WTC11 (cell line): ENCODE data around the gene GSTA1. TPM values are rescaled to one million over a fixed set of nuclear protein-coding genes. Genes with fewer than 3 reads are reported as not detected.
"Not testable (repeated sequence)": the region's sequence is repeated elsewhere in the genome, so short reads cannot be mapped to it uniquely, and the experiment has no call there.

ENCODE experiments used
- ATAC-seq: fragments of 200-7000 bp; cut with Tn5 transposase; 2 replicates; pipeline ENCODE4 v1.10.0; 2021; ENCODE audit warnings: mild to moderate bottlenecking, moderate library complexity
- CTCF ChIA-PET: fragments of 300-600 bp; sonication (Branson Sonifier 250); formaldehyde crosslinking; loops from one replicate; lab custom pipeline; 2021; ENCODE audit warnings: antibody characterized with exemption; lab: Charles Lee
- POLR2A ChIA-PET: fragments of 350-600 bp; sonication (Branson Sonifier 250); formaldehyde crosslinking; loops from one replicate; lab custom pipeline; 2021; ENCODE audit warnings: antibody characterized with exemption; lab: Charles Lee
- DNase-seq: peaks from one replicate; pipeline ENCODE4 v3.0.0; 2021; ENCODE audit warnings: low spot score
- H3K27ac Mint-ChIP-seq: 2 replicates; pipeline ENCODE4 v1.8.0; 2021; ENCODE audit warnings: mixed read lengths
- H3K27me3 Mint-ChIP-seq: 2 replicates; pipeline ENCODE4 v1.8.0; 2021; ENCODE audit warnings: low read depth, mild to moderate bottlenecking, moderate library complexity, mixed read lengths
- H3K36me3 Mint-ChIP-seq: 2 replicates; pipeline ENCODE4 v1.8.0; 2021; ENCODE audit warnings: mixed read lengths
- H3K4me1 Mint-ChIP-seq: 2 replicates; pipeline ENCODE4 v1.8.0; 2022; ENCODE audit warnings: mixed read lengths
- H3K4me3 Mint-ChIP-seq: 2 replicates; pipeline ENCODE4 v1.8.0; 2021; ENCODE audit warnings: mild to moderate bottlenecking, moderate library complexity, mixed read lengths
- H3K9me3 Mint-ChIP-seq: 2 replicates; pipeline ENCODE4 v1.8.0; 2021; ENCODE audit warnings: mixed read lengths
- JAZF1 ChIP-seq: fragments of 250-450 bp; sonication (Bioruptor Pico); IDR thresholded peaks from 2 replicates; pipeline ENCODE4 v1.9.0; 2021; ENCODE audit warnings: moderate library complexity, mild to moderate bottlenecking, inconsistent platforms
- MXD4 ChIP-seq: fragments of 250-450 bp; sonication (Bioruptor Pico); IDR thresholded peaks from 2 replicates; pipeline ENCODE4 v1.8.0; 2021; ENCODE audit warnings: mild to moderate bottlenecking, moderate library complexity, borderline replicate concordance
- NFATC4 ChIP-seq: fragments of 250-450 bp; sonication (Bioruptor Pico); IDR thresholded peaks from 2 replicates; pipeline ENCODE4 v1.9.0; 2021; ENCODE audit warnings: mild to moderate bottlenecking
- NFE2L1 ChIP-seq: sonication (generic); formaldehyde crosslinking; IDR thresholded peaks from 2 replicates; pipeline ENCODE4 v1.8.1; 2023; ENCODE audit warnings: missing genetic modification reagents
- NR3C1 ChIP-seq: sonication (generic); formaldehyde crosslinking; conservative IDR thresholded peaks from 2 replicates; pipeline ENCODE4 v1.8.1; 2023; ENCODE audit warnings: low read depth, mild to moderate bottlenecking, missing genetic modification reagents
- TP53 ChIP-seq: sonication (generic); formaldehyde crosslinking; IDR thresholded peaks from 2 replicates; pipeline ENCODE4 v1.8.1; 2023; ENCODE audit warnings: mild to moderate bottlenecking, missing genetic modification reagents
- ZNF396 ChIP-seq: fragments of 250-450 bp; sonication (Bioruptor Pico); IDR thresholded peaks from 2 replicates; pipeline ENCODE4 v1.8.0; 2021; ENCODE audit warnings: mild to moderate bottlenecking, moderate library complexity, borderline replicate concordance
- total RNA-seq: library from RNA; stranded (reverse); gene quantifications from 3 replicates; pipeline ENCODE4 v1.2.3, GENCODE V29; 2021
- TF ChIP-seq, protein P1 (sequence below): sonication (generic); formaldehyde crosslinking; IDR thresholded peaks from 2 replicates; pipeline ENCODE4 v1.8.1; 2023; ENCODE audit warnings: mild to moderate bottlenecking, moderate library complexity, missing genetic modification reagents
- TF ChIP-seq, protein P2 (sequence below): sonication (generic); formaldehyde crosslinking; IDR thresholded peaks from 2 replicates; pipeline ENCODE4 v1.8.0; 2023; ENCODE audit warnings: missing genetic modification reagents, mild to moderate bottlenecking, borderline replicate concordance
- TF ChIP-seq, protein P3 (sequence below): sonication (generic); formaldehyde crosslinking; IDR thresholded peaks from 2 replicates; pipeline ENCODE4 v1.8.0; 2022; ENCODE audit warnings: mild to moderate bottlenecking, missing genetic modification reagents
- TF ChIP-seq, protein P4 (sequence below): sonication (generic); formaldehyde crosslinking; IDR thresholded peaks from 2 replicates; pipeline ENCODE4 v1.8.1; 2023; ENCODE audit warnings: mild to moderate bottlenecking, missing genetic modification reagents, moderate library complexity
- TF ChIP-seq, protein P5 (sequence below): fragments of 250-450 bp; sonication (Bioruptor Pico); IDR thresholded peaks from 2 replicates; pipeline ENCODE4 v1.9.0; 2021; ENCODE audit warnings: mild to moderate bottlenecking
- TF ChIP-seq, protein P6 (sequence below): sonication (generic); formaldehyde crosslinking; IDR thresholded peaks from 2 replicates; pipeline ENCODE4 v1.8.0; 2022; ENCODE audit warnings: mild to moderate bottlenecking, missing genetic modification reagents
- TF ChIP-seq, protein P7 (sequence below): sonication (generic); formaldehyde crosslinking; IDR thresholded peaks from 2 replicates; pipeline ENCODE4 v1.8.0; 2022; ENCODE audit warnings: mild to moderate bottlenecking, missing genetic modification reagents
- TF ChIP-seq, protein P8 (sequence below): sonication (generic); formaldehyde crosslinking; conservative IDR thresholded peaks from 2 replicates; pipeline ENCODE4 v1.8.1; 2022; ENCODE audit warnings: mild to moderate bottlenecking, missing genetic modification reagents
- TF ChIP-seq, protein P9 (sequence below): fragments of 250-450 bp; sonication (Bioruptor Pico); IDR thresholded peaks from 2 replicates; pipeline ENCODE4 v1.9.0; 2021; ENCODE audit warnings: mild to moderate bottlenecking

Gene GSTA1
- total RNA-seq, 1 experiment from 2014 or later: 0.90 TPM

DNA sequence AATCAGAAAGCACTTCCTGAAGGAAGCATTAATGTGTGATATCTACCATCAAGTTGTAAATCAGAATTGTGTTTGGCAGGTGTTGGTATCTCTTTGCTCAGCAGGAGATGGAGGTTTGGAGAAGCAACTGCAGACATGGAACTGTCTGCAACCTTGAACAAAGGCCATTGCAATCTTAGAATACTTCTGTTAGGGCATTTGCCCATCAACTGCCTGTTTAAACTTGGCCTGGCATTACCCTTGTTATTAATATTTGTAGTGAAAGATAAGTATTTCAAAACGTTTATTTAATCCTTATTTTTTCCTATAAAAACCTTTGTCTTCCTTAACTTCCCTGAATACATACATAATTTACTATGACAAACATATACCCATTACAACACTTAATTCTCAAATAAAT, 22.9 kb upstream of the GSTA1 start:
- Mint-ChIP-seq H3K36me3 (peaks cover 9% of the 10 kb centered on the region), H3K27ac (no peak overlapping the region), H3K27me3 (no peaks in the 10 kb centered on the region; the same call in 1 of the 2 replicates), H3K4me1 (no peaks in the 10 kb centered on the region), H3K4me3 (no peak overlapping the region), H3K9me3 (peaks cover 46% of the 10 kb centered on the region)
- ChIA-PET POLR2A (no interaction called here), CTCF (no interaction called here)
- DNase-seq: no peak
- TF ChIP-seq, protein P1, sequence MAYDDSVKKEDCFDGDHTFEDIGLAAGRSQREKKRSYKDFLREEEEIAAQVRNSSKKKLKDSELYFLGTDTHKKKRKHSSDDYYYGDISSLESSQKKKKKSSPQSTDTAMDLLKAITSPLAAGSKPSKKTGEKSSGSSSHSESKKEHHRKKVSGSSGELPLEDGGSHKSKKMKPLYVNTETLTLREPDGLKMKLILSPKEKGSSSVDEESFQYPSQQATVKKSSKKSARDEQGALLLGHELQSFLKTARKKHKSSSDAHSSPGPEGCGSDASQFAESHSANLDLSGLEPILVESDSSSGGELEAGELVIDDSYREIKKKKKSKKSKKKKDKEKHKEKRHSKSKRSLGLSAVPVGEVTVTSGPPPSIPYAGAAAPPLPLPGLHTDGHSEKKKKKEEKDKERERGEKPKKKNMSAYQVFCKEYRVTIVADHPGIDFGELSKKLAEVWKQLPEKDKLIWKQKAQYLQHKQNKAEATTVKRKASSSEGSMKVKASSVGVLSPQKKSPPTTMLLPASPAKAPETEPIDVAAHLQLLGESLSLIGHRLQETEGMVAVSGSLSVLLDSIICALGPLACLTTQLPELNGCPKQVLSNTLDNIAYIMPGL (CRISPR knock-in tag): no peak
- TF ChIP-seq ZNF396 (no peak), TP53 (no peak), NR3C1 (CRISPR knock-in tag) (no peak), NFE2L1 (CRISPR knock-in tag) (no peak), NFATC4 (CRISPR knock-in tag) (no peak), JAZF1 (CRISPR knock-in tag) (no peak), MXD4 (CRISPR knock-in tag) (no peak)
- TF ChIP-seq, protein P2, sequence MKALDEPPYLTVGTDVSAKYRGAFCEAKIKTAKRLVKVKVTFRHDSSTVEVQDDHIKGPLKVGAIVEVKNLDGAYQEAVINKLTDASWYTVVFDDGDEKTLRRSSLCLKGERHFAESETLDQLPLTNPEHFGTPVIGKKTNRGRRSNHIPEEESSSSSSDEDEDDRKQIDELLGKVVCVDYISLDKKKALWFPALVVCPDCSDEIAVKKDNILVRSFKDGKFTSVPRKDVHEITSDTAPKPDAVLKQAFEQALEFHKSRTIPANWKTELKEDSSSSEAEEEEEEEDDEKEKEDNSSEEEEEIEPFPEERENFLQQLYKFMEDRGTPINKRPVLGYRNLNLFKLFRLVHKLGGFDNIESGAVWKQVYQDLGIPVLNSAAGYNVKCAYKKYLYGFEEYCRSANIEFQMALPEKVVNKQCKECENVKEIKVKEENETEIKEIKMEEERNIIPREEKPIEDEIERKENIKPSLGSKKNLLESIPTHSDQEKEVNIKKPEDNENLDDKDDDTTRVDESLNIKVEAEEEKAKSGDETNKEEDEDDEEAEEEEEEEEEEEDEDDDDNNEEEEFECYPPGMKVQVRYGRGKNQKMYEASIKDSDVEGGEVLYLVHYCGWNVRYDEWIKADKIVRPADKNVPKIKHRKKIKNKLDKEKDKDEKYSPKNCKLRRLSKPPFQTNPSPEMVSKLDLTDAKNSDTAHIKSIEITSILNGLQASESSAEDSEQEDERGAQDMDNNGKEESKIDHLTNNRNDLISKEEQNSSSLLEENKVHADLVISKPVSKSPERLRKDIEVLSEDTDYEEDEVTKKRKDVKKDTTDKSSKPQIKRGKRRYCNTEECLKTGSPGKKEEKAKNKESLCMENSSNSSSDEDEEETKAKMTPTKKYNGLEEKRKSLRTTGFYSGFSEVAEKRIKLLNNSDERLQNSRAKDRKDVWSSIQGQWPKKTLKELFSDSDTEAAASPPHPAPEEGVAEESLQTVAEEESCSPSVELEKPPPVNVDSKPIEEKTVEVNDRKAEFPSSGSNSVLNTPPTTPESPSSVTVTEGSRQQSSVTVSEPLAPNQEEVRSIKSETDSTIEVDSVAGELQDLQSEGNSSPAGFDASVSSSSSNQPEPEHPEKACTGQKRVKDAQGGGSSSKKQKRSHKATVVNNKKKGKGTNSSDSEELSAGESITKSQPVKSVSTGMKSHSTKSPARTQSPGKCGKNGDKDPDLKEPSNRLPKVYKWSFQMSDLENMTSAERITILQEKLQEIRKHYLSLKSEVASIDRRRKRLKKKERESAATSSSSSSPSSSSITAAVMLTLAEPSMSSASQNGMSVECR: no peak
- TF ChIP-seq, protein P3, sequence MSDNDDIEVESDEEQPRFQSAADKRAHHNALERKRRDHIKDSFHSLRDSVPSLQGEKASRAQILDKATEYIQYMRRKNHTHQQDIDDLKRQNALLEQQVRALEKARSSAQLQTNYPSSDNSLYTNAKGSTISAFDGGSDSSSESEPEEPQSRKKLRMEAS (CRISPR knock-in tag): no peak
- TF ChIP-seq, protein P4, sequence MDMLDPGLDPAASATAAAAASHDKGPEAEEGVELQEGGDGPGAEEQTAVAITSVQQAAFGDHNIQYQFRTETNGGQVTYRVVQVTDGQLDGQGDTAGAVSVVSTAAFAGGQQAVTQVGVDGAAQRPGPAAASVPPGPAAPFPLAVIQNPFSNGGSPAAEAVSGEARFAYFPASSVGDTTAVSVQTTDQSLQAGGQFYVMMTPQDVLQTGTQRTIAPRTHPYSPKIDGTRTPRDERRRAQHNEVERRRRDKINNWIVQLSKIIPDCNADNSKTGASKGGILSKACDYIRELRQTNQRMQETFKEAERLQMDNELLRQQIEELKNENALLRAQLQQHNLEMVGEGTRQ (CRISPR knock-in tag): no peak
- TF ChIP-seq, protein P5, sequence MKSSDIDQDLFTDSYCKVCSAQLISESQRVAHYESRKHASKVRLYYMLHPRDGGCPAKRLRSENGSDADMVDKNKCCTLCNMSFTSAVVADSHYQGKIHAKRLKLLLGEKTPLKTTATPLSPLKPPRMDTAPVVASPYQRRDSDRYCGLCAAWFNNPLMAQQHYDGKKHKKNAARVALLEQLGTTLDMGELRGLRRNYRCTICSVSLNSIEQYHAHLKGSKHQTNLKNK (CRISPR knock-in tag): no peak
- TF ChIP-seq, protein P6, sequence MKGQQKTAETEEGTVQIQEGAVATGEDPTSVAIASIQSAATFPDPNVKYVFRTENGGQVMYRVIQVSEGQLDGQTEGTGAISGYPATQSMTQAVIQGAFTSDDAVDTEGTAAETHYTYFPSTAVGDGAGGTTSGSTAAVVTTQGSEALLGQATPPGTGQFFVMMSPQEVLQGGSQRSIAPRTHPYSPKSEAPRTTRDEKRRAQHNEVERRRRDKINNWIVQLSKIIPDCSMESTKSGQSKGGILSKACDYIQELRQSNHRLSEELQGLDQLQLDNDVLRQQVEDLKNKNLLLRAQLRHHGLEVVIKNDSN (CRISPR knock-in tag): no peak
- TF ChIP-seq, protein P7, sequence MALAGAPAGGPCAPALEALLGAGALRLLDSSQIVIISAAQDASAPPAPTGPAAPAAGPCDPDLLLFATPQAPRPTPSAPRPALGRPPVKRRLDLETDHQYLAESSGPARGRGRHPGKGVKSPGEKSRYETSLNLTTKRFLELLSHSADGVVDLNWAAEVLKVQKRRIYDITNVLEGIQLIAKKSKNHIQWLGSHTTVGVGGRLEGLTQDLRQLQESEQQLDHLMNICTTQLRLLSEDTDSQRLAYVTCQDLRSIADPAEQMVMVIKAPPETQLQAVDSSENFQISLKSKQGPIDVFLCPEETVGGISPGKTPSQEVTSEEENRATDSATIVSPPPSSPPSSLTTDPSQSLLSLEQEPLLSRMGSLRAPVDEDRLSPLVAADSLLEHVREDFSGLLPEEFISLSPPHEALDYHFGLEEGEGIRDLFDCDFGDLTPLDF (CRISPR knock-in tag): no peak
- TF ChIP-seq, protein P8, sequence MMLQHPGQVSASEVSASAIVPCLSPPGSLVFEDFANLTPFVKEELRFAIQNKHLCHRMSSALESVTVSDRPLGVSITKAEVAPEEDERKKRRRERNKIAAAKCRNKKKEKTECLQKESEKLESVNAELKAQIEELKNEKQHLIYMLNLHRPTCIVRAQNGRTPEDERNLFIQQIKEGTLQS (CRISPR knock-in tag): no peak
- TF ChIP-seq, protein P9, sequence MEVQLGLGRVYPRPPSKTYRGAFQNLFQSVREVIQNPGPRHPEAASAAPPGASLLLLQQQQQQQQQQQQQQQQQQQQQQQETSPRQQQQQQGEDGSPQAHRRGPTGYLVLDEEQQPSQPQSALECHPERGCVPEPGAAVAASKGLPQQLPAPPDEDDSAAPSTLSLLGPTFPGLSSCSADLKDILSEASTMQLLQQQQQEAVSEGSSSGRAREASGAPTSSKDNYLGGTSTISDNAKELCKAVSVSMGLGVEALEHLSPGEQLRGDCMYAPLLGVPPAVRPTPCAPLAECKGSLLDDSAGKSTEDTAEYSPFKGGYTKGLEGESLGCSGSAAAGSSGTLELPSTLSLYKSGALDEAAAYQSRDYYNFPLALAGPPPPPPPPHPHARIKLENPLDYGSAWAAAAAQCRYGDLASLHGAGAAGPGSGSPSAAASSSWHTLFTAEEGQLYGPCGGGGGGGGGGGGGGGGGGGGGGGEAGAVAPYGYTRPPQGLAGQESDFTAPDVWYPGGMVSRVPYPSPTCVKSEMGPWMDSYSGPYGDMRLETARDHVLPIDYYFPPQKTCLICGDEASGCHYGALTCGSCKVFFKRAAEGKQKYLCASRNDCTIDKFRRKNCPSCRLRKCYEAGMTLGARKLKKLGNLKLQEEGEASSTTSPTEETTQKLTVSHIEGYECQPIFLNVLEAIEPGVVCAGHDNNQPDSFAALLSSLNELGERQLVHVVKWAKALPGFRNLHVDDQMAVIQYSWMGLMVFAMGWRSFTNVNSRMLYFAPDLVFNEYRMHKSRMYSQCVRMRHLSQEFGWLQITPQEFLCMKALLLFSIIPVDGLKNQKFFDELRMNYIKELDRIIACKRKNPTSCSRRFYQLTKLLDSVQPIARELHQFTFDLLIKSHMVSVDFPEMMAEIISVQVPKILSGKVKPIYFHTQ (CRISPR knock-in tag): no peak
- no peak for ATAC-seq

DNA sequence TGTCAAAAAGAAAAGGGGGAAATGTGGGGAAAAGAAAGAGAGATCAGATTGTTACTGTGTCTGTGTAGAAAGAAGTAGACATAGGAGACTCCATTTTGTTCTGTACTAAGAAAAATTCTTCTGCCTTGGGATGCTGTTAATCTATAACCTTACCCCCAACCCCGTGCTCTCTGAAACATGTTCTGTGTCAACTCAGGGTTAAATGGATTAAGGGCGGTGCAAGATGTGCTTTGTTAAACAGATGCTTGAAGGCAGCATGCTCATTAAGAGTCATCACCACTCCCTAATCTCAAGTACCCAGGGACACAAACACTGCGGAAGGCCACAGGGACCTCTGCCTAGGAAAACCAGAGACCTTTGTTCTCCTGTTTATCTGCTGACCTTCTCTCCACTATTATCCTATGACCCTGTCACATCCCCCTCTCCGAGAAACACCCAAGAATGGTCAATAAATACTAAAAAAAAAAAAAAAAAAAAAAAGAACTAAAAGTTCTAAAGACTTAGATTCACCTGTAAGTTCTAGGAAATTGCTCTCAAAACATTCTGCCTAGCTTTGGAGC, 22.4 kb upstream of the GSTA1 start:
- ATAC-seq, H3K27me3 Mint-ChIP-seq, H3K27ac Mint-ChIP-seq, DNase-seq, H3K4me3 Mint-ChIP-seq, POLR2A ChIA-PET, H3K4me1 Mint-ChIP-seq, CTCF ChIA-PET: not testable (repeated sequence)
- Mint-ChIP-seq H3K36me3 (peaks cover 11% of the 10 kb centered on the region), H3K9me3 (peaks cover 46% of the 10 kb centered on the region)

DNA sequence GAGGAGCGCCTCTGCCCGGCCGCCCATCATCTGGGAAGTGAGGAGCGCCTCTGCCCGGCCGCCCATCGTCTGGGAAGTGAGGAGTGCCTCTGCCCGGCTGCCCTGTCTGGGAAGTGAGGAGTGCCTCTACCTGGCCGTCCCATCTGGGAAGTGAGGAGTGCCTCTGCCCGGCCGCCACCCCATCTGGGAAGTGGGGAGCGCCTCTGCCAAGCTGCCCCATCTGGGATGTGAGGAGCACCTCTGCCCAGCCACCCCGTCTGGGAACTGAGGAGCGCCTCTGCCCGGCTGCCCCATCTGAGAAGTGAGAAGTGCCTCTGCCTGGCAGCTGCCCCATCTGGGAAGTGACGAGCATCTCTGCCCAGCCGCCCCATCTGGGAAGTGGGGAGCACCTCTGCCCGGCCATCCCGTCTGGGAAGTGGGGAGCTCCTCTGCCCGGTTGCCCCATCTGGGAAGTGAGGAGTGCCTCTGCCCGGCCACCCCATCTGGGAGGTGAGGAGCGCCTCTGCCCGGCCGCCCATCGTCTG, 21.7 kb upstream of the GSTA1 start:
- H3K4me3 Mint-ChIP-seq, H3K27ac Mint-ChIP-seq, DNase-seq, CTCF ChIA-PET, POLR2A ChIA-PET, H3K27me3 Mint-ChIP-seq, H3K4me1 Mint-ChIP-seq, ATAC-seq: not testable (repeated sequence)
- H3K36me3 Mint-ChIP-seq: peaks cover 12% of the 10 kb centered on the region
- peaks cover 47% of the 10 kb centered on the region for H3K9me3 Mint-ChIP-seq
